GM12878 (cell line): ENCODE measurements around the gene TOMM20.

Experiments used
- JUNB ChIP-seq: IDR thresholded peaks from 2 replicates; pipeline ENCODE4 v1.6.1; 2016; ENCODE audit warnings: antibody characterized with exemption, mild to moderate bottlenecking
- MXI1 ChIP-seq: fragments of 150-350 bp; IDR thresholded peaks from 2 replicates; pipeline ENCODE4 v1.6.1; 2011; ENCODE audit warnings: low read depth, mild to moderate bottlenecking, inconsistent platforms, low read length, improper control_type of control experiment
- NR2F1 ChIP-seq: fragments of 450-650 bp; conservative IDR thresholded peaks from 2 replicates; pipeline ENCODE4 v1.6.1; 2017; ENCODE audit warnings: mild to moderate bottlenecking
- POLR2AphosphoS5 ChIP-seq: IDR thresholded peaks from 2 replicates; pipeline ENCODE4 v1.6.1; 2011; ENCODE audit warnings: mild to moderate bottlenecking, low read length, inconsistent platforms
- RAD21 ChIP-seq: IDR thresholded peaks from 2 replicates; pipeline ENCODE4 v1.6.1; 2011; ENCODE audit warnings: mild to moderate bottlenecking, low read depth, low read length, moderate library complexity; ENCODE audit not compliant: insufficient read depth
- RAD51 ChIP-seq: fragments of 450-650 bp; IDR thresholded peaks from 2 replicates; pipeline ENCODE4 v1.6.1; 2016; ENCODE audit warnings: moderate library complexity, mild to moderate bottlenecking, inconsistent platforms
- RFX5 ChIP-seq: IDR thresholded peaks from 2 replicates; pipeline ENCODE4 v1.6.1; 2011; ENCODE audit warnings: low read depth, low read length, improper control_type of control experiment
- TF ChIP-seq, protein P1 (sequence below): fragments of 450-650 bp; IDR thresholded peaks from 2 replicates; pipeline ENCODE4 v1.6.1; 2016; ENCODE audit warnings: mild to moderate bottlenecking, moderate library complexity, borderline replicate concordance
- TF ChIP-seq, protein P2 (sequence below), 3 experiments: IDR thresholded peaks in 2 of 3; conservative IDR thresholded peaks in 1 of 3; 2 replicates each; pipeline ENCODE4 v1.5.1; 2011; ENCODE audit warnings: low read depth in 3 of 3, low read length in 3 of 3, mild to moderate bottlenecking in 3 of 3, control low read depth in 2 of 3, moderate library complexity in 2 of 3, inconsistent platforms in 1 of 3, mixed read lengths in 1 of 3; ENCODE audit not compliant: control insufficient read depth in 2 of 3, insufficient read depth in 1 of 3; ENCODE audit errors: extremely low read depth in 1 of 3

DNA sequence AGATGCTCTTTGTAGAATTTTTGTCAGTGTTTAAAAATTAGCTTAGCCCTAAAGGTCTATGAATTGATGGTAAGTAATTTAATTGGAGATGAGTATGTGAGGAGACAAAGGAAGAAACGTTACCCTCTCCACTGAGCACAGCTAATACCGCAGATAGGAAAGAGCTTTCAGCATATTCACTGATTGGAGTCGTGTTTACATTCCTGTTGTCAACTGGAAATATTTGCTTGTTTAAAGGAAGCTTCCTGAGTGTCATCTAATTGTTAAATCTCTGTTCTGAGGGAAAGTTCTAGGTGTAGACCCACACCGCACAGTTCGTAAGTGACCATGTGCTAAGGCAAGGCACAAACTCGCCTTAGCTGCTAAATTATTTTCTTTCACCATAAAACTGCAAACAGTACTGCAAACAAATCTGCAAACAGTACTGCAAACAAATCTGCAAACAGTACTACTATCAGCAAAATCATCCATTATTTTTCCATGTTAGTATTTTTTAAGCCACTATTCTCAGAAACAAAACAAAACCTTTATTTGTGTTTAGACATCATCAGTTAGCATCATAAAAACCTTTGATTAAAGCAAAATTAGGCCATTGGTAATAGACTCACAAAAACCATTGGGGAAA lies 32.6 kb downstream of the TOMM20 start:
- TF ChIP-seq RAD21 (no peak), NR2F1 (no peak), JUNB (no peak), MXI1 (no peak), RAD51 (no peak), RFX5 (no peak), POLR2AphosphoS5 (no peak)
- TF ChIP-seq, protein P1, sequence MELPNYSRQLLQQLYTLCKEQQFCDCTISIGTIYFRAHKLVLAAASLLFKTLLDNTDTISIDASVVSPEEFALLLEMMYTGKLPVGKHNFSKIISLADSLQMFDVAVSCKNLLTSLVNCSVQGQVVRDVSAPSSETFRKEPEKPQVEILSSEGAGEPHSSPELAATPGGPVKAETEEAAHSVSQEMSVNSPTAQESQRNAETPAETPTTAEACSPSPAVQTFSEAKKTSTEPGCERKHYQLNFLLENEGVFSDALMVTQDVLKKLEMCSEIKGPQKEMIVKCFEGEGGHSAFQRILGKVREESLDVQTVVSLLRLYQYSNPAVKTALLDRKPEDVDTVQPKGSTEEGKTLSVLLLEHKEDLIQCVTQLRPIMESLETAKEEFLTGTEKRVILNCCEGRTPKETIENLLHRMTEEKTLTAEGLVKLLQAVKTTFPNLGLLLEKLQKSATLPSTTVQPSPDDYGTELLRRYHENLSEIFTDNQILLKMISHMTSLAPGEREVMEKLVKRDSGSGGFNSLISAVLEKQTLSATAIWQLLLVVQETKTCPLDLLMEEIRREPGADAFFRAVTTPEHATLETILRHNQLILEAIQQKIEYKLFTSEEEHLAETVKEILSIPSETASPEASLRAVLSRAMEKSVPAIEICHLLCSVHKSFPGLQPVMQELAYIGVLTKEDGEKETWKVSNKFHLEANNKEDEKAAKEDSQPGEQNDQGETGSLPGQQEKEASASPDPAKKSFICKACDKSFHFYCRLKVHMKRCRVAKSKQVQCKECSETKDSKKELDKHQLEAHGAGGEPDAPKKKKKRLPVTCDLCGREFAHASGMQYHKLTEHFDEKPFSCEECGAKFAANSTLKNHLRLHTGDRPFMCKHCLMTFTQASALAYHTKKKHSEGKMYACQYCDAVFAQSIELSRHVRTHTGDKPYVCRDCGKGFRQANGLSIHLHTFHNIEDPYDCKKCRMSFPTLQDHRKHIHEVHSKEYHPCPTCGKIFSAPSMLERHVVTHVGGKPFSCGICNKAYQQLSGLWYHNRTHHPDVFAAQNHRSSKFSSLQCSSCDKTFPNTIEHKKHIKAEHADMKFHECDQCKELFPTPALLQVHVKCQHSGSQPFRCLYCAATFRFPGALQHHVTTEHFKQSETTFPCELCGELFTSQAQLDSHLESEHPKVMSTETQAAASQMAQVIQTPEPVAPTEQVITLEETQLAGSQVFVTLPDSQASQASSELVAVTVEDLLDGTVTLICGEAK: no peak
- TF ChIP-seq, protein P2, sequence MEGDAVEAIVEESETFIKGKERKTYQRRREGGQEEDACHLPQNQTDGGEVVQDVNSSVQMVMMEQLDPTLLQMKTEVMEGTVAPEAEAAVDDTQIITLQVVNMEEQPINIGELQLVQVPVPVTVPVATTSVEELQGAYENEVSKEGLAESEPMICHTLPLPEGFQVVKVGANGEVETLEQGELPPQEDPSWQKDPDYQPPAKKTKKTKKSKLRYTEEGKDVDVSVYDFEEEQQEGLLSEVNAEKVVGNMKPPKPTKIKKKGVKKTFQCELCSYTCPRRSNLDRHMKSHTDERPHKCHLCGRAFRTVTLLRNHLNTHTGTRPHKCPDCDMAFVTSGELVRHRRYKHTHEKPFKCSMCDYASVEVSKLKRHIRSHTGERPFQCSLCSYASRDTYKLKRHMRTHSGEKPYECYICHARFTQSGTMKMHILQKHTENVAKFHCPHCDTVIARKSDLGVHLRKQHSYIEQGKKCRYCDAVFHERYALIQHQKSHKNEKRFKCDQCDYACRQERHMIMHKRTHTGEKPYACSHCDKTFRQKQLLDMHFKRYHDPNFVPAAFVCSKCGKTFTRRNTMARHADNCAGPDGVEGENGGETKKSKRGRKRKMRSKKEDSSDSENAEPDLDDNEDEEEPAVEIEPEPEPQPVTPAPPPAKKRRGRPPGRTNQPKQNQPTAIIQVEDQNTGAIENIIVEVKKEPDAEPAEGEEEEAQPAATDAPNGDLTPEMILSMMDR (IDR thresholded peaks at IDR 0.05 in 2 of 3, conservative IDR thresholded peaks at IDR 0.05 in 1 of 3; ENCODE audit: control insufficient read depth in 2 of 3, extremely low read depth in 1 of 3, insufficient read depth in 1 of 3, low read depth in 3 of 3, low read length in 3 of 3): no peak
